ENCODE results near the gene TCERG1L.
"Not testable (repeated sequence)": the region's sequence is repeated elsewhere in the genome, so short reads cannot be mapped to it uniquely, and the experiment has no call there.

TCERG1L gene

GRCh38 chr10:131083915-131084790, 227.4 kb downstream of the TCERG1L start:
- no peak for DNase-seq

GRCh38 chr10:131082991-131083481, 228.5 kb downstream of the TCERG1L start:
- DNase-seq: no peak

- no peak for DNase-seq
Observed at GRCh38 chr10:131082201-131082850, 229.2 kb downstream of the TCERG1L start.

- DNase-seq: no peak
Observed at GRCh38 chr10:131081786-131082185, 229.7 kb downstream of the TCERG1L start.

GRCh38 chr10:131081376-131081775, 230.1 kb downstream of the TCERG1L start:
- no peak for DNase-seq

GRCh38 chr10:131080571-131080970, 230.9 kb downstream of the TCERG1L start:
- DNase-seq: no peak

- no peak for DNase-seq
Observed at GRCh38 chr10:131079314-131079713, 232.2 kb downstream of the TCERG1L start.

- not testable (repeated sequence) for DNase-seq
Observed at GRCh38 chr10:131078882-131079280, 232.6 kb downstream of the TCERG1L start.

GRCh38 chr10:131078131-131078881, 233.2 kb downstream of the TCERG1L start:
- DNase-seq: no peak

GRCh38 chr10:131077724-131078123, 233.8 kb downstream of the TCERG1L start:
- DNase-seq: no peak

- DNase-seq: no peak
Observed at GRCh38 chr10:131077031-131077430, 234.5 kb downstream of the TCERG1L start.

GRCh38 chr10:131076356-131076755, 235.2 kb downstream of the TCERG1L start:
- no peak for DNase-seq

GRCh38 chr10:131075218-131075770, 236.2 kb downstream of the TCERG1L start:
- no peak for DNase-seq

GRCh38 chr10:131074682-131075081, 236.8 kb downstream of the TCERG1L start:
- no peak for DNase-seq

- no peak for DNase-seq
Observed at GRCh38 chr10:131073469-131074035, 238.0 kb downstream of the TCERG1L start.

- no peak for DNase-seq
Observed at GRCh38 chr10:131072651-131073468, 238.7 kb downstream of the TCERG1L start.

- no peak for DNase-seq
Observed at GRCh38 chr10:131071721-131072120, 239.8 kb downstream of the TCERG1L start.

GRCh38 chr10:131070856-131071255, 240.7 kb downstream of the TCERG1L start:
- no peak for DNase-seq

GRCh38 chr10:131068760-131069159, 242.8 kb downstream of the TCERG1L start:
- no peak for DNase-seq

GRCh38 chr10:131068311-131068710, 243.2 kb downstream of the TCERG1L start:
- DNase-seq: no peak

GRCh38 chr10:131067690-131068089, 243.8 kb downstream of the TCERG1L start:
- no peak for DNase-seq
